HG02870 (cell line): ENCODE results near the gene TRIAP1.
"Not testable (repeated sequence)": the region's sequence is repeated elsewhere in the genome, so short reads cannot be mapped to it uniquely, and the experiment has no call there.

Source experiments
- ATAC-seq: cut with Tn5 transposase; IDR thresholded peaks from one replicate; pipeline ENCODE4 v1.9.1; 2021; ENCODE audit warnings: mild to moderate bottlenecking, moderate library complexity; ENCODE audit not compliant: unreplicated experiment

TRIAP1 gene

DNA sequence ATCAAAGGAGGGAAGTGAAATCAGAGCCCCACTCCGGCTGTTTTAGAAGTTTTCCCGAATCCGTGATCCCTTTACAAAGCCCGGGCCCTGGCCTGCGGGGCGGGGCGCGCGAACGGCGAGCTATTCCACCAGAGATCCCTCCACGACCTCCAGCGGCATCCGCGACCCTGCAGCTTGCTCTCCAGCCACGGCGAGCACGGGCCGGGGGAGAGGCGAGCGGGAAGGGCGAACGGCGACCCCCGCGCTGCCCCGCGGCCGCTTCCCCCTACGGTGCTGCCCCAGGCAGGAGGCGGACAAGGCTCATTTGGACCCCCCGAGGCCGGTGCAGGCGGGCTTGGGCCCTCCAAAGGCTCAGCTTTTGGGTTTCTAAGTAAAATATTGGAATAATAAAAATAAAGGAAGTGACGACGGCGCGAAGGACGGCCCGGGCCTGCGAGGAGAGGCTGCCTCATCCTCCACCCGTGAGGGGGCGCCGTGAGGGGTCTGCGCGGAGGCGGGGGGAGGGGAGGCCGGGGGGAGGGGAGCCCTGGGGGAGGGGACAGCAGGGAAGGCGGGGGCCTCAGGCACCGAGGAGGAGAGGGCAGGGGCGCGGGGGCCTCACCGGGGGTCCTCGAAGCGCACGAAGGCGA, 22.8 kb upstream of the TRIAP1 start:
- ATAC-seq: peak; percentile 15

DNA sequence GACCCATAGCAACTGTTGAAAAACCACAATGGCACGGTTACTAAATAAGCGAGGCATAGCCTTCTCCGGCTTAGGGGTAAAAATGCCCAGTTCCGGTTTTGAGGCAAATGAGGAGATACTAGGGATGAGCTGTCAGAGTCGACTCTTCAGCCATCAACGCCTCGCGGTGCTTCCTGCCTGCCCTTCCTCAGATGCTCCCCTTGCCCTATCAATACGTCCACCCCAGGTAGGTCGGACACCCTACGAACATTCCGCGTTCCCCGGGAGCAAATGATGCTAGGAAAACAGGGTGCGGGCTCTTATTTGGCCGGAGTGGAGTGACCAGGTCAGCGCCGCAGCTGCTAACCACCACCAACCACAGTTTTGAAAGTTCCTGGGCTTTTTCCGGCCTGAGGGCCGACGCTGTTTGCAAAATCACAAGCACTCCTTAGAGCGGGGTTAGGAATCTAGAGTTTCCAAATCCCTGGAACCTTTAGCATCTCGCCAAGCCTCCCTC, 22.2 kb upstream of the TRIAP1 start:
- no peak for ATAC-seq

DNA sequence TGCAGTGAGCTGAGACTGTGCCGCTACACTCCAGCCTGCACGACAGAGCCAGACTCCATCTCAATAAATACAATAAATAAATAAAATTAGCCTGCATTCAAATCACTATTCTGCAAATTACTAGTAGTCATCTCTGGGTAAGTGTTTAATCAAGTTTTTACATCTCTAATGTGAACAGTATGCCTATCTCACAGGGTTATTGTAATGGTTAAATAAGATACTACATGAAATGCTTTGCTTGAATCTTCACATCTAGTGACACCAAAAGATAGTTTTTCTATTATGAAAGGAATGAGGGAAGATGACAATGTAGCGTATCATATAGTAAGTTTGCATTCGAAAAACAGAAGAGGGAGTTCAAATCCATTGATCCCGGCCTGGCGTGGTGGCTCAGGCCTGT, 21.3 kb upstream of the TRIAP1 start:
- no peak for ATAC-seq

DNA sequence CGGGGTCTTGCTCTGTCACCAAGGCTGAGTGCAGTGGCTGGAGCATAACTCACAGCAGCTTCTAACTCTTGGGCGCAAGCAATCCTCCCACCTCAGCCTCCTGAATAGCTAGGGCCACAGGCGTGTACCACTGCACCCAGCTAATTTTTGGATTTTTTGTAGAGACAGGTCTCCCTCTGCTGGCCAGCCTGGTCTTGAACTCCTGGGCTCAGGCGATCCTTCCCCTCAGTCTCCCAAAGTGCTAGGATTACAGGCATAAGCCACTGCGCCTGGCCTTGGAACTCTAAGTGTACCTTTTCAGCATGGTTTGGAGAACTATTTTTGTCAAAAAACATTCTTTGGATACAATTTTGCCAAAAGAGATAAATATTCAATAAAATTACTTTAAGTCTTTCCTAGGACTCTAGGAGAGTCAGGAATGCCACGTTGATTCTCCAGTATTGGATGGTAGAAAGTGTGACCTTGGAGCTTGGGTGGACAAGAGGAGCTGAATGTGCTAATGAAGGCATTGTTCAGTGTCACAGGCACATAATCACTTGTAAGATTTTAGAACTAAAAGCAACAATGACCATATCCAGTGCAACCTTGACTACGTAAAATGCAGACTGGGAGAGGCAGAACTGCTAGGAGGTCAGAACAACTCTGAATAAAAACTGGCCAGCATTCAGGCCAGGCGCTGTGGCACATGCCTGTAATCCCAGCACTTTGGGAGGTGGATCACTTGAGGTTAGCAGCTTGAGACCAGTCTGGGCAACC, 20.6 kb upstream of the TRIAP1 start:
- no peak for ATAC-seq

DNA sequence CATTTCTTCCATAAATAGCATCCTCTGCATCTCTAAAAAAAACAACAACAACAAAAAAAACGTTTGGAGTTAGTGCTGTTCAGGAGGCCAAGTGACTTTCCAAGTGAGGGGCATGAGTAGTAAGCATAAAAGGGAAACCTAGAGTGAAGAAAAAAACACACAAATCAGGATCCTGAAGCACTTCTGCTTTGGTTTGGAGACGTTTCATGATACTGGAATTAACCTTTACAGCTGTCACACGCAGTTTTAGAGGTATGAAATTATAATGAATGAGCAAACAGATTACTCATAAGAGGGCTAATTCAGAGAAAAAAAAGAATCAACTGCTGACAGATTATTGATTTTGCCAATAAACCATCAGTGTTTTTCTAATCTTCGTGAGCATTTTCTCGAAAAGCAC, 19.6 kb upstream of the TRIAP1 start:
- no peak for ATAC-seq

DNA sequence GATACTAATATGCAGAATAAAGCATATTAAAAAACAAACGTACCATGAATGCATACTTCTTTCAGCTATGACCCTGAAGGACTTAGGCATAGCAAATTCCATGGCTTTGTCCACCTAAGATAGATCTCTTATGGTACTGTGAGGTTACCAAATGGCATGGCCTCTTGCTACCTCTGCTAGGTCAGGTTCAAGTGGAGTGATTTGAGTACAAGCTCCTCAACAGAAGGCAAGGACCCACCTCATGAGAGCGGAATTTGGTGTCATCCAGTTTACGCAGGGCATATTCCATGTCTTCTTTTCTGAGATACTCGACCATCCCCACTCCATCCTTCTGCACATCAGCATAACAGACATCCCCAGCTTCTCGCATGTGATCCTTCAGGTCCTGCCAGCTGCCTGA, 17.5 kb upstream of the TRIAP1 start:
- no peak for ATAC-seq

DNA sequence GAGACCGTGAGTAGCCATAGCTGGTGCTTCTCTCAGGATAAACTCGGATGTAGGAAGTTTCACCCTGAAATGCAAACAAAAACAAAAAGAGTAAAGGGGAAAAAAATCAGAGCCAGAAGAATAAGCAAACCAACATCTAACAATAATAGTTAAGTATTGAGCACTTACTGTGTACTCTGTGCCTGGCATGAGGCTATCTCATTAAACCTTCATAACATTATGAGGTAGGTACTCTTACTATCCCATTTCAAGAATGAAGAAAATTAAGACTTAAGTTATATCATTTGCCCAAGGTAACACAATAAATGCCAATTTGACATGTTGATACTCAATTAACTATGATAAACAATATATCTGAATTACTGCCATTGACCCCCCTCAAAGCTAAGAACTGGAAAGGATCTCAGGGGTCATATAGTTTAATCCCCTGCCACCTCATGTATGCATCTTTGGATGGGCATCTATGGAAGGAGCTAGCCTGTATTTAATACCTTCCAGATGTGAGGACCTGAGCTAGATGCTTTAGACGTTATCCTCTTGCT, 16.0 kb upstream of the TRIAP1 start:
- ATAC-seq: no peak

DNA sequence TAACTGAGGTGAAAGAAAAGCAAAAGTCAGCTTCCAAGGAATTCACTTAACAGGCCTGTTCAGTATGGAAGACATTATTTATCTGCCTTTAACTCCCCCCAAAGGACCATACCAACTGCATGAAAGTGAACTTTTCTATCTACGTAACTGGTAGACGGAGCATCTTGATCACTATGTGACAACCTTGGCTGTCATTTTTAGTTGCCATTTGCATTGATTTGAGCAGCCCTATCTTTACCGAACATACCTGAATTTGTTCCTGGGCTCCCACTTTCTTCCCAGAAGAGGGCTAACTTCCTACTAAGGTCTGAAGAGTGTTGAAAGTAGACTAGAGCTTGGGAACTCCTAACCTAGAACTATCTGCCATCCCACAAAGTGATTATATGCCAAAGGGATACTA, 14.0 kb upstream of the TRIAP1 start:
- ATAC-seq: no peak

DNA sequence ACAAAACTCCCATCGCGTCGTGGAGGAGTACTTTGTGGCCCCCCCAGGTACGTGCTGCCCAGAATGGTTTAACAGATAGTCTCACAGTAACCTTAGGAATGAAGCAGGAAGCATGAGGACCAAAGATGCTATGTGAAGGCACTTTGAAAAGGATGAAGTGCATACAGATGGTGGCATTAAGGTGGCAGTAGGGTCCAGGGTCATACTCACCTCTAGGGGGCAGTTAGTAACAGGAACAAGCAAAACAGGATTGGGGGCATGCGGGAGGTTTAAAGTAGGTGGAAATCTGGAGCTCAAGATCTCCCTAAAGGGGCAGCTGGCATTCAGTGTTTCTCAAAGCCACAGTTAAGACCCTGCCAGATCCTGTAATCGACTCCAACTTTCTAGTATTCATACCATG, 10.9 kb upstream of the TRIAP1 start:
- no peak for ATAC-seq

DNA sequence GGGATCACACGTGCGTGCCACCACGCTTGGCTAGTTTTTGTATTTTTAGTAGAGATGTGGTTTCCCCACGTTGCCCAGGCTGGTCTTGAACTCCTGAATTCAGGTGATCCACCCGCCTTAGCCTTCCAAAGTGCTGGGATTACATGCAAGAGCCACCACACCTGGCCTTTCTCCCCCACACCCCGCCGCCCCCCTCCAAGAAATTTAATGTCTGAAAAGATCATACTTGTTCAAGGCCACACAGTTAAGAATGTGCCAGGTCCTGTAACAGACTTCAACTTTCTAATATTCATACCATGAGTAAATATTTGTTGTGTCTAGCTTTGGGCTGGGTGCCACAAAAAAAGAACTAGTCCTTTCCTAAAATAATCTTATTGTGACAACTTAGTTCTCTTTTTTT, 9.1 kb upstream of the TRIAP1 start:
- no peak for ATAC-seq

DNA sequence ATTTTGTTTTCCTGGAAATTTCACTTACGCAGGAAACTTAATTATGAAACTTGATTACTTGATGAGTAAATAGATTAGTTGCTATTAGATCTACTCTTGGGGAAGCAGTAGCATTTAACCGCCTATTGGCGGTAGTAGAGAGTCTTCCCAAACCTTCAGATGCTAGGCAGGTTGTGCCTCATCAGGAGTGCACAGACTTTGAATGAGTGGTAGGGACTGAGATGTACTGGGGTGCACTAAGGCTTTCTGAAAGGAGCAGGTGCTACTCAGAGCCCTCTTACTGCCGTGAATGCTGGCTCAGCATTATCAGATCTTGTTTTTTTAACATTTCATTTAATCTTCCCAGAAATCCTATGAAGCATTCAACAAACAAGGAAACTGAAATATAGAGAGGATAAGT, 7.8 kb upstream of the TRIAP1 start:
- no peak for ATAC-seq

DNA sequence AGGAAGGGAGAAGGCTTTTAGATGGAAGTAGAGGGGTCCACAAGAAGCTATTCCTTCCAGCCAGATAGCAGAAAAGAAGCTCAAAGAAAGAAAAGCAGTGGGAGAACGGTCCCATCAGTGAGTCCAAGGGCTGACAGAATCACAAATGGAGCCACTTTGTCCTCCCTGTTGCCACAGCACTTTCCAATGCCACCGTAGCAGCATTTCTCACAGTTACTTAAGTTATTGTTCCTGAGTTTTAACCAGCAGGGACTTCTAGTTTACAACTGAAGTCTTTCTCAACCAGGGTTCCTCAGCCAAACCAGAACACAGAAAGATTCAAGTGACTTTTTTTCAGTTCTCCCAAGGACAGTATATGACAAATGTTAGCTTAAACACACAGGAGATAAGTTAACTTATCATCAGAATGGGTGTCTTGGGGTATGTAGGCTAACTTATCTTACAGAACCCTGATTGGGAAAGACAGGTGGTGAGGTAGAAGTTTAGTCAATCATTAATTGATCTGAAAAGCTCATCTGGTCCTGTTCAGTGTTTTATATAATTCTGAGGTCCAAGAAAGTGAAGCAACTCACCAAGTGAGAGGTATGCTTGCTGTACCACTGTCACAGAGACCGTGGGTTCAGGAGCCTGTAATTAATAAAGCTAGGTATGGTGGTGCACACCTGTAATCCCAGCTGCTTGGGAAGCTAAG, 7.0 kb upstream of the TRIAP1 start:
- no peak for ATAC-seq

DNA sequence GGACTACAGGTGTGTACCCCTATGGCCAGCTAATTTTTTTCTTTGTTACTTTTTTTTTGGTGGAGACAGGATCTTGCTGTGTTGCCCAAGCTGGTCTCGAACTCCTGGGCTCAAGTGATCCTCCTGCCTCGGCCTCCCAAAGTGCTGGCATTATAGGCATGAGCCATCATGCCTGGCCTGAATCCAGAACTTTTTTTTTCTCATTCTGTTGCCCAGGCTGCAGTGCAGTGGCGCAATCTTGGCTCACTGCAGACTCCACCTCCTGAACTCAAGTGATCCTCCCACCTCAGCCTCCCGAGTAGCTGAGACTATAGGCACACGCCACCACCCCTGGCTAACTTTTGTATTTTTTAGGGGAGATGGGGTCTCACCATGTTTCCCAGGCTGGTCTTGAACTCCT, 6.3 kb upstream of the TRIAP1 start:
- not testable (repeated sequence) for ATAC-seq

DNA sequence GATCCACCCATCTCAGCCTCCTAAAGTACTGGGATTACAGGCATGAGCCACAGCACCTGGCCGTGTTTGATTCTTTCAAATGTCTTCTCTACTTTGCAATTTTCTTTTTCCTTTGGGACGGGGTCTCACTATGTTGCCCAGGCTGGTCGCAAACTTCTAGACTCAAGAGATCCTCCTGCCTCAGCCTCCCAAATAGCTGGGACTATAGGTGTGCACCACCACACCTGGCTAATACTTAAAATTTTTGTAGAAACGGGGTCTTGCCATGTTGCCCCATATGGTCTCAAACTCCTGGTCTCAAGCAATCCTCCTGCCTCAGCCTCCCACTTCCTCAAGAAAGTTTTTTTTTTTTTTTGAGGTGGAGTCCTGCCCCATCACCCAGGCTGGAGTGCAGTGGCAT, 1.8 kb upstream of the TRIAP1 start:
- no peak for ATAC-seq

DNA sequence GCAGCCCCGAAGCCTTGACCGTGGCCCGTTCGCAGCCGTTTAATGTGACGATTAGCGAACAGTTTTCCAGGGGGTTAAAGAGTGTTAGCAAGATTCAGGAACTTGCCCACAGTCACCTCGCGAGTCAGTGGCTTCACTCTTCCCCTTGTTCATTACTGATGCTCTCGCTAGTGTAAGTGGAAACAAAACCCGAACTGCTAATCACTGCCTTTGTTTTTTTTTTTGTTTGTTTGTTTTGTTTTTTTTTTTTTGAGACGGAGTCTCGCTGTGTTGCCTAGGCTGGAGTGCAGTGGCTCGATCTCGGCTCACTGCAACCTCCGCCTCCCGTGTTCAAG, 627 bp upstream of the TRIAP1 start:
- ATAC-seq: not testable (repeated sequence)

DNA sequence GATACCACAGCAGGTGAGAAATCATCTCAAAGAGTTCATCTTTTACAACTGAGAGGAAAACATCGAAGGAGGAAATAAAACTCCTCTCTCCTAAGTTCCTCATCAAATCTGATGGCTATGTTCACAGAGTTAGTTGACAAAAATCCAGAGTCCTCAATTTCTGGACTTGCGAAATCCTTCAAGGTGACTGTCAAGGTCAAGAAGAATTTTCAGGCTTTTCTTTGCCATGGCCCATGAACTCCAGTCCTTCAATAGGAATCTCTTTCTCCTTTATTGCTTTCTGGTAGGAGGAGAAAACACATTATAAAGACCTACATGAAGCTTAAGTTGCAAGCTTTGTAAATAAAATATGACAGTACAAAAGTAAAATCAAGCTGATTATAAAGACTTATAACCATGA, 1.5 kb downstream of the TRIAP1 start:
- ATAC-seq: no peak

DNA sequence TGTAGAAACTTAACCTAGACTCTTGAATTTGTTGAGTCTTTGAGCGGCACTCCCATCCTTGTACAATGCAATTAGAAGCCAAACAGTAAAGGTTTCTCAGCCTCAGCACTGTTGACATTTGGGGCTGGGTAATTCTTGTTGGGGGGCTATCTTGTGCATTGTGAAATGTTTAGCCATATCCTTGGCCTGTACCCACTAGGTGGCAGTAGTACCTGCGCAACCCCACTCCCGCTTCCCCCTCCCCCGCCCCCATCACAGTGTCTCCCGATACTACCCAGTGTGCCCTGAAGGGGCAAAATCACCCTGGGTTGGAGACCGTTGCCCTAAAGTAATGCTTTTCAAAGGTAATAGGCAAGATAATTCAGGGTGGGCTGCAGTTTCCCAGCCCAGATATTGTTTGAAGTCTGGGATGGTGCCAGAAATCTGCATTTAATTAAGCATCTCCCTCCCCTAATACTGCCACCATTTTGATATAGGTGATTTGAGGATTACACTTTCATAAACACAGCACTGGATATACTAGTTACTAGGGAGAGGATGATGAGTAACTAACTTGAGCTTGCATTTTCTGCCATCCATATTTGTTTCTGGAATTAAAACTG, 6.4 kb downstream of the TRIAP1 start:
- ATAC-seq: no peak

DNA sequence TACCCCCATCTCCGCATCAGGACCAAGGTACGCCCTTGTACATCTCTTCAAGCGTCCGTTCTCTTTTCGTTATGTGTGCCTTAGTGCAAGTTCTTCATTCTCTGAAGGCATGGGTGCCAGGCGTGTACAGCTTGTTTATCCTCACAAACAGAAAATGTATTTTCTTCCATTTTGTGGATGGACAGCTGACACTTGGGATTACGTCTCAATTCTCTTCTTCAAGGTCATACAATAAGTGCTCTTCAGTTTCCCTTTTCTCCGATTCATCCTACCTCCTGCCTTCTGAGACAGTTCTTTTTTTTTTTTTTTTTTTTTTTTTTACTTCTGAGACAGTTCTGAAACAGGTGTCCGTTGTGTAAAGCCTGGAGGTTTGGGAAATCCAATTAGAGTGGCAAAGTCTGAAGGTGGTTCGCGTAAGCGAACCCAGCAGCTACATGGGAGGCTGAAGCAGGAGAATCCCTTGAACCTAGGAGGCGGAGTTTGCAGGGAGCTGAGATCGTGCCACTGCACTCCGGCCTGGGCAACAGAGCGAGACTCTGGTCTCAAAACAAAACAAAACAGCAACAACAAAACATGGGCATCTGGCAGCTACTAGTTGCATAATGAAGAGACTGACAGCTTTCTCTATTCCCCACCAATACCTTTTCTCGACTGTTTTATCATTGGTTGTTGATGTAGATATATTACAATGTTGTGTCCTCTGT, 7.5 kb downstream of the TRIAP1 start:
- peak; percentile 3 for ATAC-seq

DNA sequence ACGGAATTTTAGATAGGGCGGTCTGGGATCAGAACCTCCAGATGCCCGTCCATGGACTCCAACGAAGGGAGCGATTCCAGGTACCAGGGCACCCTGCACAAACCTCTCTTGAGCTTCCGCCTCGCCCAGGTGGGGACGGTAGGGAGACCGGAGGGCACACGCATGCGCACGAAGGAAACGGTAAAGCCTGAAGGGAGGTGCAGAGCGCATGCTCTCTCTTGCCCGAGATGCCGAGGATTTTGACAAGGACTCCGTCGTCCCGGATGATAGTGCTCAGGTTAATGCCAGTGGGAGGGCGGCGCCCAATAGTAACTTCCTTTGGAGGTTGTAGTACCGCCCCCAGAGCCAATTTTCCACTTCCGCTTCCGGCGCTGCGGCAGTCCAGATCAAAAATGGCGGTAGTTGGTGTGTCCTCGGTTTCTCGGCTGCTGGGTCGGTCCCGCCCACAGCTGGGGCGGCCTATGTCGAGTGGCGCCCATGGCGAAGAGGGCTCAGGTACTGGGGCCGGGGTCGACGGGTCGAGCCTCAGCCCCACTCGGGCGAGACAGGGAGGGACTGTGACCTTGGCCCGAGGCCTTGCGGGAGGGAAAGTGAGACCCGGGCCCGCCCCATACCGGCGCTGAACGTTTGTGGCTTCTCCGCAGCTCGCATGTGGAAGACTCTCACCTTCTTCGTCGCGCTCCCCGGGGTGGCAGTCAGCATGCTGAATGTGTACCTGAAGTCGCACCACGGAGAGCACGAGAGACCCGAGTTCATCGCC, 8.3 kb downstream of the TRIAP1 start, which contains the start of gene COX6A1:
COX6A1 (plus strand) TSS at position 379 of the 760 bp plus-strand sequence; CDS start at position 393, 14 bp downstream.
- ATAC-seq: peak; percentile 95
